Heart left ventricle (tissue), 13 donors: ENCODE measurements around the gene PISD.

Source experiments
- POLR2A ChIP-seq, 2 donors: fragments of 450-650 bp; IDR thresholded peaks; one replicate each; pipeline ENCODE4 v1.6.1; 2017; ENCODE audit warnings: antibody characterized with exemption in 2 of 2, mild to moderate bottlenecking in 2 of 2, moderate library complexity in 2 of 2
- TF ChIP-seq, protein P1 (sequence below), 12 donors: fragments of 200-600 bp; sonication (generic) in 4 of 12; IDR thresholded peaks; one replicate each; pipeline versions ENCODE4 v1.5.0 to v1.8.0; 2018 to 2022; ENCODE audit warnings: antibody characterized with exemption in 12 of 12, mild to moderate bottlenecking in 5 of 12
- donor health status: ischemic (EF 13 %, LVEDD 7.1; RV severe dilation, severe dysfunction).
- donor health status: DM: no; HTN: yes; CAD: no.
- donor health status: DM: no; HTN: no; CAD: no.
- donor health status: ischemic (EF 25% LVEDD 6.9; RV normal size, moderate dysfunction).
- donor health status: ischemic (EF 25% LVEDD 5.7; RV mildly dilated, moderate dysfunction).
- donor health status: ischemic (EF 35%, LVEDD 5.7; RV mildly dilated, moderate dysfunction).
- donor health status: nonischemic (EF 11% LVEDD 7.7; RV severe dilation, severe dysfunction).
- donor health status: DM: yes; HTN: yes; CAD: no.
- donor health status: PGD.
- donor health status: ischemic (EF 29% LVEDD 5.4; RV normal size, mild dysfunction).
- donor health status: nonischemic (EF 23%, LVEDD 6.1; RV moderate dilation, normal function).

DNA sequence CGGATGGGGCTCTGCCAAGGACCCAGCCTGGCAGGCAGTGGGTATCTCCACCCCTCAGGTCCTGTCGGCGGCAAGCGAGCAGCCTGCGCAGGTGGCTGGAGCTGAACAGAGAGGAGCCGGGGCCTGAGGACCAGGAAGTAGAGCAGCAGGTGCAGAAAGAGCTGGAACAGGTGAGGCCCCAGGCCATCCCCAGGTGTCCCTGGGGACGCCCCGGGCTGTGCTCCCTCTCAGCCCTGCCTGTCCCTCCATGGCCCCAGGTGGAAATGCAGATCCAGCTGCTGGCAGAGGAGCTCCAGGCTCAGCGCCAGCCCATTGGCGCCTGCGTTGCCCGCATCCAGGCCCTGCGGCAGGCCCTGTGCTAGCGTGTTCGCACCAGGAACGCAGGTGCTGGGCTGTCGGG lies 44.0 kb downstream of the PISD start:
- TF ChIP-seq, protein P1, sequence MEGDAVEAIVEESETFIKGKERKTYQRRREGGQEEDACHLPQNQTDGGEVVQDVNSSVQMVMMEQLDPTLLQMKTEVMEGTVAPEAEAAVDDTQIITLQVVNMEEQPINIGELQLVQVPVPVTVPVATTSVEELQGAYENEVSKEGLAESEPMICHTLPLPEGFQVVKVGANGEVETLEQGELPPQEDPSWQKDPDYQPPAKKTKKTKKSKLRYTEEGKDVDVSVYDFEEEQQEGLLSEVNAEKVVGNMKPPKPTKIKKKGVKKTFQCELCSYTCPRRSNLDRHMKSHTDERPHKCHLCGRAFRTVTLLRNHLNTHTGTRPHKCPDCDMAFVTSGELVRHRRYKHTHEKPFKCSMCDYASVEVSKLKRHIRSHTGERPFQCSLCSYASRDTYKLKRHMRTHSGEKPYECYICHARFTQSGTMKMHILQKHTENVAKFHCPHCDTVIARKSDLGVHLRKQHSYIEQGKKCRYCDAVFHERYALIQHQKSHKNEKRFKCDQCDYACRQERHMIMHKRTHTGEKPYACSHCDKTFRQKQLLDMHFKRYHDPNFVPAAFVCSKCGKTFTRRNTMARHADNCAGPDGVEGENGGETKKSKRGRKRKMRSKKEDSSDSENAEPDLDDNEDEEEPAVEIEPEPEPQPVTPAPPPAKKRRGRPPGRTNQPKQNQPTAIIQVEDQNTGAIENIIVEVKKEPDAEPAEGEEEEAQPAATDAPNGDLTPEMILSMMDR (IDR thresholded peaks at IDR 0.05), result no peak
- TF ChIP-seq POLR2A (IDR thresholded peaks at IDR 0.05), result no peak
